ENCODE measurements around the gene HSD17B3. TPM values are rescaled to one million over a fixed set of nuclear protein-coding genes. Genes with fewer than 3 reads are reported as not detected.

HSD17B3 gene
- total RNA-seq, 1 donor from 2014 or later: not detected

- TF ChIP-seq, protein P1, sequence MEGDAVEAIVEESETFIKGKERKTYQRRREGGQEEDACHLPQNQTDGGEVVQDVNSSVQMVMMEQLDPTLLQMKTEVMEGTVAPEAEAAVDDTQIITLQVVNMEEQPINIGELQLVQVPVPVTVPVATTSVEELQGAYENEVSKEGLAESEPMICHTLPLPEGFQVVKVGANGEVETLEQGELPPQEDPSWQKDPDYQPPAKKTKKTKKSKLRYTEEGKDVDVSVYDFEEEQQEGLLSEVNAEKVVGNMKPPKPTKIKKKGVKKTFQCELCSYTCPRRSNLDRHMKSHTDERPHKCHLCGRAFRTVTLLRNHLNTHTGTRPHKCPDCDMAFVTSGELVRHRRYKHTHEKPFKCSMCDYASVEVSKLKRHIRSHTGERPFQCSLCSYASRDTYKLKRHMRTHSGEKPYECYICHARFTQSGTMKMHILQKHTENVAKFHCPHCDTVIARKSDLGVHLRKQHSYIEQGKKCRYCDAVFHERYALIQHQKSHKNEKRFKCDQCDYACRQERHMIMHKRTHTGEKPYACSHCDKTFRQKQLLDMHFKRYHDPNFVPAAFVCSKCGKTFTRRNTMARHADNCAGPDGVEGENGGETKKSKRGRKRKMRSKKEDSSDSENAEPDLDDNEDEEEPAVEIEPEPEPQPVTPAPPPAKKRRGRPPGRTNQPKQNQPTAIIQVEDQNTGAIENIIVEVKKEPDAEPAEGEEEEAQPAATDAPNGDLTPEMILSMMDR (IDR thresholded peaks at IDR 0.05): no peak
- Mint-ChIP-seq H3K9me3 (ENCODE audit: low read depth) (peaks cover 3% of the 10 kb centered on the region), H3K27me3 (ENCODE audit: low read depth) (no peaks in the 10 kb centered on the region), H3K36me3 (ENCODE audit: low read depth) (no peaks in the 10 kb centered on the region), H3K4me3 (ENCODE audit: unreplicated experiment) (no peak overlapping the region), H3K27ac (ENCODE audit: unreplicated experiment) (no peak overlapping the region), H3K4me1 (ENCODE audit: low read depth) (peaks cover 8% of the 10 kb centered on the region)
- DNase-seq (ENCODE audit: low spot score): no peak
Observed at GRCh38 chr9:96289392-96289791, 12.6 kb downstream of the HSD17B3 start.

- TF ChIP-seq, protein P1 (IDR thresholded peaks at IDR 0.05): no peak
- peaks cover 7% of the 10 kb centered on the region for H3K9me3 Mint-ChIP-seq (ENCODE audit: low read depth)
- H3K4me3 Mint-ChIP-seq (ENCODE audit: unreplicated experiment): no peak overlapping the region
- no peak for DNase-seq (ENCODE audit: low spot score)
- peaks cover 4% of the 10 kb centered on the region for H3K36me3 Mint-ChIP-seq (ENCODE audit: low read depth)
- H3K27me3 Mint-ChIP-seq (ENCODE audit: low read depth): no peaks in the 10 kb centered on the region
- H3K27ac Mint-ChIP-seq (ENCODE audit: unreplicated experiment): no peak overlapping the region
- H3K4me1 Mint-ChIP-seq (ENCODE audit: low read depth): no peaks in the 10 kb centered on the region
Observed at GRCh38 chr9:96281641-96282040, 20.3 kb downstream of the HSD17B3 start.

GRCh38 chr9:96279932-96280331, 22.0 kb downstream of the HSD17B3 start:
- Mint-ChIP-seq H3K27ac (ENCODE audit: unreplicated experiment) (no peak overlapping the region), H3K4me1 (ENCODE audit: low read depth) (no peaks in the 10 kb centered on the region), H3K36me3 (ENCODE audit: low read depth) (peaks cover 13% of the 10 kb centered on the region), H3K27me3 (ENCODE audit: low read depth) (no peaks in the 10 kb centered on the region), H3K9me3 (ENCODE audit: low read depth) (peaks cover 23% of the 10 kb centered on the region), H3K4me3 (ENCODE audit: unreplicated experiment) (no peak overlapping the region)
- TF ChIP-seq, protein P1 (IDR thresholded peaks at IDR 0.05): no peak
- no peak for DNase-seq (ENCODE audit: low spot score)

GRCh38 chr9:96274939-96275338, 27.0 kb downstream of the HSD17B3 start:
- TF ChIP-seq, protein P1 (IDR thresholded peaks at IDR 0.05): no peak

DNA sequence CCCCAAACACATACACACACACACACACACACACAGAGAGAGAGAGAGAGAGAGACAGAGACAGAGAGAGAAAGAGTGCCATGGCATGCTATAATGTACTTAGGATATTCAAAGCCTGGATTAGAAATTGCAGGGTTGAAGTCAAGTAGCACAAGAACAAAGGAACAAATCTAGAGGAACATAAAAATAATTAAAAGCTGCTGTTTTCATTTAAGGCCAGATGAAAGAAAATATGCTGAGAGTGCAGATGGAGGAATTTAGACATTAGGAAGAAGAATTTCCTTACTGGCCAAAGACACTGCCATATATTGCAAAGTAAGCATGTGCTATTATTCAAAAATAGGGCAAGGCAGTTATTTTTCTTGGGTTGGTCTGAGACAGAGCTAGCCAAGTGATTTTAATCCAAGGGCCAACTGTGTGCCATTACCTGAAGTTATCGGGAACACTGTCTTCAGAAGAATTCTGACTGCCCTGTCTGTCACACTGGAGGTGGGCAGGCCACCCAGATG, 31.7 kb downstream of the HSD17B3 start:
- no peak overlapping the region for H3K27ac Mint-ChIP-seq (ENCODE audit: unreplicated experiment)
- H3K36me3 Mint-ChIP-seq (ENCODE audit: low read depth): peaks cover 15% of the 10 kb centered on the region
- no peak for DNase-seq (ENCODE audit: low spot score)
- H3K9me3 Mint-ChIP-seq (ENCODE audit: low read depth): peaks cover 16% of the 10 kb centered on the region
- TF ChIP-seq, protein P1 (IDR thresholded peaks at IDR 0.05): no peak
- no peak overlapping the region for H3K4me3 Mint-ChIP-seq (ENCODE audit: unreplicated experiment)
- peaks cover 4% of the 10 kb centered on the region for H3K27me3 Mint-ChIP-seq (ENCODE audit: low read depth)
- H3K4me1 Mint-ChIP-seq (ENCODE audit: low read depth): peaks cover 4% of the 10 kb centered on the region

More at GRCh38 chr9:96274939-96275338, 27.0 kb downstream of the HSD17B3 start:
- peaks cover 2% of the 10 kb centered on the region for H3K27me3 Mint-ChIP-seq (ENCODE audit: low read depth)
- no peak overlapping the region for H3K27ac Mint-ChIP-seq (ENCODE audit: unreplicated experiment)
- DNase-seq (ENCODE audit: low spot score): no peak
- H3K36me3 Mint-ChIP-seq (ENCODE audit: low read depth): peaks cover 23% of the 10 kb centered on the region
- peaks cover 4% of the 10 kb centered on the region for H3K4me1 Mint-ChIP-seq (ENCODE audit: low read depth)
- H3K9me3 Mint-ChIP-seq (ENCODE audit: low read depth): peaks cover 34% of the 10 kb centered on the region
- H3K4me3 Mint-ChIP-seq (ENCODE audit: unreplicated experiment): no peak overlapping the region

Data from chondrocyte (in vitro differentiated cells).